ENCODE data around the gene ICAM5.

Gene ICAM5

GRCh38 chr19:10260141-10260584 lies 29.6 kb upstream of the ICAM5 start:
- TF ChIP-seq CTCF (IDR thresholded peaks at IDR 0.05), result no peak
- DNase-seq (ENCODE audit: low spot score), result no peak
- Histone ChIP-seq H3K27ac (no peak overlapping the region), H3K4me3 (no peak overlapping the region)

- no peak for TF ChIP-seq CTCF (IDR thresholded peaks at IDR 0.05)
- no peak for DNase-seq (ENCODE audit: low spot score)
- no peak overlapping the region for H3K4me3 ChIP-seq
- H3K27ac ChIP-seq, result no peak overlapping the region
Observed at GRCh38 chr19:10262771-10263170, 27.0 kb upstream of the ICAM5 start.

- Histone ChIP-seq H3K4me3 (no peak overlapping the region), H3K27ac (no peak overlapping the region)
- TF ChIP-seq CTCF (IDR thresholded peaks at IDR 0.05), result no peak
- DNase-seq (ENCODE audit: low spot score), result no peak
Observed at GRCh38 chr19:10266706-10267105, 23.0 kb upstream of the ICAM5 start.

- no peak for TF ChIP-seq CTCF (IDR thresholded peaks at IDR 0.05)
- Histone ChIP-seq H3K27ac (peak overlapping the region in 1 of 2 donors; percentile 64), H3K4me3 (no peak overlapping the region)
- DNase-seq (ENCODE audit: low spot score), result no peak
Observed at GRCh38 chr19:10268071-10268470, 21.7 kb upstream of the ICAM5 start.

GRCh38 chr19:10269333-10270179 lies 20.2 kb upstream of the ICAM5 start:
- H3K4me3 ChIP-seq, result peak overlapping the region; percentile 70
- H3K27ac ChIP-seq, result peak overlapping the region; percentile 12 to 85
- DNase-seq (ENCODE audit: low spot score), result peak; percentile 89
- TF ChIP-seq CTCF (IDR thresholded peaks at IDR 0.05), result peak; percentile 93

- TF ChIP-seq CTCF (IDR thresholded peaks at IDR 0.05), result no peak
- DNase-seq (ENCODE audit: low spot score), result no peak
- H3K27ac ChIP-seq, result peak overlapping the region; percentile 46 to 85
Observed at GRCh38 chr19:10270180-10270615, 19.6 kb upstream of the ICAM5 start.

More at GRCh38 chr19:10270180-10270615, 19.6 kb upstream of the ICAM5 start:
- H3K4me3 ChIP-seq, result peak overlapping the region; percentile 70
